Sigmoid colon (tissue), 4 donors: ENCODE data around the gene KLHL29.

Experiments
- EP300 ChIP-seq, 4 donors: sonication (generic); formaldehyde crosslinking; IDR thresholded peaks; one replicate each; pipeline ENCODE4 v1.6.1; 2017; ENCODE audit warnings: antibody characterized with exemption in 4 of 4
- POLR2AphosphoS5 ChIP-seq, 4 donors: sonication (generic); formaldehyde crosslinking; IDR thresholded peaks; one replicate each; pipeline ENCODE4 v1.6.1; 2017; ENCODE audit warnings: antibody characterized with exemption in 4 of 4
- TF ChIP-seq, protein P1 (sequence below), 4 experiments: fragments of 450-650 bp in 3 of 4; fragments of 200-600 bp in 1 of 4; IDR thresholded peaks; one replicate each; pipeline ENCODE4 v1.5.1; 2016 to 2019; ENCODE audit warnings: antibody characterized with exemption in 4 of 4, mild to moderate bottlenecking in 3 of 4, moderate library complexity in 2 of 4

DNA sequence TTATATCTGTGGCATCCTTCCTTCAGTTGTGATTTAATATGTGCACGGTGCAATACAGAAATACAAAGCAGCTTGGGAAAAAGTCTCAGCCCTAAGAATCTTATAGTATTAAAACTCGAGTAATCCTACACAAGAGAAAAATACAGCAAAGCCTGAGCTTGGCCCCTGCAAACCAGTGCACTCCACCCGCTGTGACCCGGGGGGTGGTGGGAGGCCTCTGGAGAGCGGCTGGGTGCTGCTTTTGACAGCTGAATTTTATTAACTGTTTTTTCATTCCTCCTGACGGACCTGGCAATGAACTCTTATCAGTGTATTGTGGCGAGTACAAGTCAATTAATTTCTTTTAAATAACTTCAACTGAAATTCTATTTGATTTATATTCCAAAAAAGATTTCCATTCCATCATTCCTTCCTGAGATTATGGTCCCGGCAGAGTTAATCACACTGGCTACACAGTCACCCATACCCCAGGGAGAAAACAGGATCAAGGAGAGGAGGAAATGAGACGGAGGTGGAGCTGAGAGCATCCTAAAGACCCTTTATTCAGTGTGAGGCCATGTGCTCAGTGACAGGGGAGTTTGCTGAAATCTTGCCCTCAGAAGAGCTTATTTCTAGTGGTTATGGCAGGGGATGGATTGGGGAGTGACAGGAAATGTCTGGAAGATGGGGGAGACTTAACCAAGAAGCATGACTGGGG lies 124.8 kb downstream of the KLHL29 start:
- TF ChIP-seq, protein P1, sequence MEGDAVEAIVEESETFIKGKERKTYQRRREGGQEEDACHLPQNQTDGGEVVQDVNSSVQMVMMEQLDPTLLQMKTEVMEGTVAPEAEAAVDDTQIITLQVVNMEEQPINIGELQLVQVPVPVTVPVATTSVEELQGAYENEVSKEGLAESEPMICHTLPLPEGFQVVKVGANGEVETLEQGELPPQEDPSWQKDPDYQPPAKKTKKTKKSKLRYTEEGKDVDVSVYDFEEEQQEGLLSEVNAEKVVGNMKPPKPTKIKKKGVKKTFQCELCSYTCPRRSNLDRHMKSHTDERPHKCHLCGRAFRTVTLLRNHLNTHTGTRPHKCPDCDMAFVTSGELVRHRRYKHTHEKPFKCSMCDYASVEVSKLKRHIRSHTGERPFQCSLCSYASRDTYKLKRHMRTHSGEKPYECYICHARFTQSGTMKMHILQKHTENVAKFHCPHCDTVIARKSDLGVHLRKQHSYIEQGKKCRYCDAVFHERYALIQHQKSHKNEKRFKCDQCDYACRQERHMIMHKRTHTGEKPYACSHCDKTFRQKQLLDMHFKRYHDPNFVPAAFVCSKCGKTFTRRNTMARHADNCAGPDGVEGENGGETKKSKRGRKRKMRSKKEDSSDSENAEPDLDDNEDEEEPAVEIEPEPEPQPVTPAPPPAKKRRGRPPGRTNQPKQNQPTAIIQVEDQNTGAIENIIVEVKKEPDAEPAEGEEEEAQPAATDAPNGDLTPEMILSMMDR (IDR thresholded peaks at IDR 0.05) = no peak
- TF ChIP-seq EP300 (IDR thresholded peaks at IDR 0.05) = no peak
- no peak for TF ChIP-seq POLR2AphosphoS5 (IDR thresholded peaks at IDR 0.05)
